ENCODE results near the gene VAMP1.
A peak's percentile ranks its signal among the peaks of the same experiment; 100 is the strongest.
"Not testable (repeated sequence)": the region's sequence is repeated elsewhere in the genome, so short reads cannot be mapped to it uniquely, and the experiment has no call there.

Gene VAMP1

GRCh38 chr12:6451348-6452244 is 18.9 kb downstream of the VAMP1 start, which contains the start of gene TAPBPL:
Gene TAPBPL (plus strand): TSS chr12:6452042. CDS start chr12:6452249, 207 bp downstream.
- peak; percentile 59 to 67 for DNase-seq (ENCODE audit: low read depth in 2 of 2)

GRCh38 chr12:6450869-6451347 is 19.6 kb downstream of the VAMP1 start:
- DNase-seq (ENCODE audit: low read depth in 2 of 2), result no peak

GRCh38 chr12:6450091-6450868 is 20.2 kb downstream of the VAMP1 start:
- no peak for DNase-seq (ENCODE audit: low read depth in 2 of 2)

GRCh38 chr12:6444704-6445688 is 25.5 kb downstream of the VAMP1 start, which contains the start of gene CD27:
Gene CD27 (plus strand): TSS chr12:6444955. CDS start chr12:6445096, 141 bp downstream.
- no peak for DNase-seq (ENCODE audit: low read depth in 2 of 2)

GRCh38 chr12:6444031-6444430 is 26.4 kb downstream of the VAMP1 start:
- no peak for DNase-seq (ENCODE audit: low read depth in 2 of 2)

- DNase-seq (ENCODE audit: low read depth in 2 of 2), result no peak
Measured at GRCh38 chr12:6443361-6443983, 27.0 kb downstream of the VAMP1 start.

- DNase-seq (ENCODE audit: low read depth in 2 of 2), result no peak
Measured at GRCh38 chr12:6442836-6443235, 27.6 kb downstream of the VAMP1 start.

GRCh38 chr12:6440391-6440790 is 30.1 kb downstream of the VAMP1 start:
- no peak for DNase-seq (ENCODE audit: low read depth in 2 of 2)

- no peak for DNase-seq (ENCODE audit: low read depth in 2 of 2)
Measured at GRCh38 chr12:6438345-6438744, 32.1 kb downstream of the VAMP1 start.

GRCh38 chr12:6437586-6437985 is 32.9 kb downstream of the VAMP1 start:
- DNase-seq (ENCODE audit: low read depth in 2 of 2), result no peak

- no peak for DNase-seq (ENCODE audit: low read depth in 2 of 2)
Measured at GRCh38 chr12:6435961-6436715, 34.3 kb downstream of the VAMP1 start.

GRCh38 chr12:6434205-6435140 is 36.0 kb downstream of the VAMP1 start:
- DNase-seq (ENCODE audit: low read depth in 2 of 2), result no peak

GRCh38 chr12:6432991-6433390 is 37.5 kb downstream of the VAMP1 start:
- no peak for DNase-seq (ENCODE audit: low read depth in 2 of 2)

GRCh38 chr12:6430124-6430989 is 40.1 kb downstream of the VAMP1 start:
- no peak for DNase-seq (ENCODE audit: low read depth in 2 of 2)

GRCh38 chr12:6428326-6428725 is 42.2 kb downstream of the VAMP1 start:
- no peak for DNase-seq (ENCODE audit: low read depth in 2 of 2)

- not testable (repeated sequence) for DNase-seq (ENCODE audit: low read depth in 2 of 2)
Measured at GRCh38 chr12:6427796-6428195, 42.7 kb downstream of the VAMP1 start.

GRCh38 chr12:6426882-6427671 is 43.4 kb downstream of the VAMP1 start:
- peak; percentile 82 to 88 for DNase-seq (ENCODE audit: low read depth in 2 of 2)
